ENCODE data around the gene RALY.

DNA sequence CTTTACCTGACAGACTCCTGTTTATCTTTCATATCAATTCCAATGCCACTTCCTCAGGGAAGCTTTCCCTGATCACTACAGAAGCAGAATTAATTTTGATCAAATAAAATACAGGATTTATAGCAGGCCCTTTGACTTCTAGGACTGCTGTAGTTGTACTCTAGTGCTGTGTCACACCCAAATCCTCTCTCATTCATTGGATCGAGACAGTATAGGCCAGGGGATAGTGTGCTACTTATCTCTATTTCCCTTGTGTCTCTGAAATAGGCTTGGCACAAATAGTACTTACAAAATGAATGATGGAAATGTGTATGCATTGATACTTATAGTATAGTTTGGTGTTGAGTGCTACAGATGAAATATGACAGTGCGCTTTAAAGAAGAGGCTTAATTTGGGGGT lies 19.8 kb downstream of the RALY start:
- TF ChIP-seq, protein P1, sequence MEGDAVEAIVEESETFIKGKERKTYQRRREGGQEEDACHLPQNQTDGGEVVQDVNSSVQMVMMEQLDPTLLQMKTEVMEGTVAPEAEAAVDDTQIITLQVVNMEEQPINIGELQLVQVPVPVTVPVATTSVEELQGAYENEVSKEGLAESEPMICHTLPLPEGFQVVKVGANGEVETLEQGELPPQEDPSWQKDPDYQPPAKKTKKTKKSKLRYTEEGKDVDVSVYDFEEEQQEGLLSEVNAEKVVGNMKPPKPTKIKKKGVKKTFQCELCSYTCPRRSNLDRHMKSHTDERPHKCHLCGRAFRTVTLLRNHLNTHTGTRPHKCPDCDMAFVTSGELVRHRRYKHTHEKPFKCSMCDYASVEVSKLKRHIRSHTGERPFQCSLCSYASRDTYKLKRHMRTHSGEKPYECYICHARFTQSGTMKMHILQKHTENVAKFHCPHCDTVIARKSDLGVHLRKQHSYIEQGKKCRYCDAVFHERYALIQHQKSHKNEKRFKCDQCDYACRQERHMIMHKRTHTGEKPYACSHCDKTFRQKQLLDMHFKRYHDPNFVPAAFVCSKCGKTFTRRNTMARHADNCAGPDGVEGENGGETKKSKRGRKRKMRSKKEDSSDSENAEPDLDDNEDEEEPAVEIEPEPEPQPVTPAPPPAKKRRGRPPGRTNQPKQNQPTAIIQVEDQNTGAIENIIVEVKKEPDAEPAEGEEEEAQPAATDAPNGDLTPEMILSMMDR (conservative IDR thresholded peaks at IDR 0.05; ENCODE audit: low read depth, low read length), result no peak
- TF ChIP-seq EZH2 (IDR thresholded peaks at IDR 0.05; ENCODE audit: borderline replicate concordance, low read depth, low read length, poor library complexity, severe bottlenecking), result no peak
